Fibroblast of lung (primary cell): ENCODE data around the gene ATL1.

Source experiments
- EZH2 ChIP-seq: IDR thresholded peaks from 2 replicates; pipeline ENCODE4 v1.5.1; 2012; ENCODE audit warnings: low read length, control low read depth, mild to moderate bottlenecking; ENCODE audit errors: missing control alignments
- TF ChIP-seq, protein P1 (sequence below), 2 donors: IDR thresholded peaks in 1 of 2; conservative IDR thresholded peaks in 1 of 2; 1 replicate in 1 of 2; 2 replicates in 1 of 2; pipeline ENCODE4 v1.5.1; 2011 to 2012; ENCODE audit warnings: low read length in 2 of 2, control low read depth in 1 of 2, inconsistent platforms in 1 of 2, low read depth in 1 of 2, mild to moderate bottlenecking in 1 of 2

GRCh38 chr14:50605766-50606165 is 45.8 kb downstream of the ATL1 start:
- TF ChIP-seq, protein P1, sequence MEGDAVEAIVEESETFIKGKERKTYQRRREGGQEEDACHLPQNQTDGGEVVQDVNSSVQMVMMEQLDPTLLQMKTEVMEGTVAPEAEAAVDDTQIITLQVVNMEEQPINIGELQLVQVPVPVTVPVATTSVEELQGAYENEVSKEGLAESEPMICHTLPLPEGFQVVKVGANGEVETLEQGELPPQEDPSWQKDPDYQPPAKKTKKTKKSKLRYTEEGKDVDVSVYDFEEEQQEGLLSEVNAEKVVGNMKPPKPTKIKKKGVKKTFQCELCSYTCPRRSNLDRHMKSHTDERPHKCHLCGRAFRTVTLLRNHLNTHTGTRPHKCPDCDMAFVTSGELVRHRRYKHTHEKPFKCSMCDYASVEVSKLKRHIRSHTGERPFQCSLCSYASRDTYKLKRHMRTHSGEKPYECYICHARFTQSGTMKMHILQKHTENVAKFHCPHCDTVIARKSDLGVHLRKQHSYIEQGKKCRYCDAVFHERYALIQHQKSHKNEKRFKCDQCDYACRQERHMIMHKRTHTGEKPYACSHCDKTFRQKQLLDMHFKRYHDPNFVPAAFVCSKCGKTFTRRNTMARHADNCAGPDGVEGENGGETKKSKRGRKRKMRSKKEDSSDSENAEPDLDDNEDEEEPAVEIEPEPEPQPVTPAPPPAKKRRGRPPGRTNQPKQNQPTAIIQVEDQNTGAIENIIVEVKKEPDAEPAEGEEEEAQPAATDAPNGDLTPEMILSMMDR (conservative IDR thresholded peaks at IDR 0.05 in 1 of 2, IDR thresholded peaks at IDR 0.05 in 1 of 2; ENCODE audit: low read depth in 1 of 2, low read length in 2 of 2) = no peak
- TF ChIP-seq EZH2 = no peak
